HG03565 (cell line): ENCODE results near the gene NOS1AP.

Source experiments
- ATAC-seq: cut with Tn5 transposase; IDR thresholded peaks from one replicate; pipeline ENCODE4 v1.9.1; 2021; ENCODE audit warnings: mild to moderate bottlenecking, moderate library complexity; ENCODE audit not compliant: unreplicated experiment

Gene NOS1AP

DNA sequence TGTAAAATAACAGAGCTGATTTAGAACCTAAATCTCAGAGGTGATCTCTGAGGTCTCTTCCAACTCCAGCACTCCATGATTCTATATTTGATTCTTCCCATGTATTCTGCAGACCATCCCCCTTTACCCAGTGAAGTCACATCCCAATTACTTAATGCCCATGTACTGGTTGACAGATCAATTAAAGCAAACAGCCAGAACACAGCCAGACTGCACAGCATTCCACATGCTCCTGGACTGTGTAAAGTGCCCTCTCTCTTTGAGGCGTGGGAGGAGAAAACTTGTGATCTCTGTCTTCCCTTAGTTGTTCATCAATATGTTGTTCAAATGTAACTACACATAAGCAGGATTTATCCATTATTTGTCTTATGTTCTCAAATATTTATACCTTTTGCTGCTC is 18.1 kb downstream of the NOS1AP start:
- ATAC-seq, result no peak

- ATAC-seq, result no peak
Measured at GRCh38 chr1:162088281-162088969, 18.9 kb downstream of the NOS1AP start.

GRCh38 chr1:162089748-162090147 is 20.3 kb downstream of the NOS1AP start:
- no peak for ATAC-seq

DNA sequence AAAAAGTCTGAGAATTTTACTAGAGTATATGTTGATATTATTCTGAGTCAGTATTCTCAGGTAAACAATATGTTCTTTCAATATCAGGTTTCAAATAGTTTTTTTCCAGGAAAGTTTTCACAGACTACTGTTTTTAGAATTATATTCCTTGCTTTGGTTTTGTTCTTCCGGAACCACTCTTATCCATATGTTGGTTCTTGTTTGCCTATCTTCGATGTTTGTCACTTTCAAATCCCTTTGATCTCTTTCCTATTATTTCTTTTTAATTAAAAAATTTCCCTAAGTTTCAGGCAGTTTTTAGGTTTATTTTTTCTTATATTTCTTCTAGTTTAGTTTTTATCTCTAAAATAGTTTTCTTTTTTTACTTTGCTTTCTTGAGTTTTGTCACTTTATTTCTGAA is 20.9 kb downstream of the NOS1AP start:
- no peak for ATAC-seq

DNA sequence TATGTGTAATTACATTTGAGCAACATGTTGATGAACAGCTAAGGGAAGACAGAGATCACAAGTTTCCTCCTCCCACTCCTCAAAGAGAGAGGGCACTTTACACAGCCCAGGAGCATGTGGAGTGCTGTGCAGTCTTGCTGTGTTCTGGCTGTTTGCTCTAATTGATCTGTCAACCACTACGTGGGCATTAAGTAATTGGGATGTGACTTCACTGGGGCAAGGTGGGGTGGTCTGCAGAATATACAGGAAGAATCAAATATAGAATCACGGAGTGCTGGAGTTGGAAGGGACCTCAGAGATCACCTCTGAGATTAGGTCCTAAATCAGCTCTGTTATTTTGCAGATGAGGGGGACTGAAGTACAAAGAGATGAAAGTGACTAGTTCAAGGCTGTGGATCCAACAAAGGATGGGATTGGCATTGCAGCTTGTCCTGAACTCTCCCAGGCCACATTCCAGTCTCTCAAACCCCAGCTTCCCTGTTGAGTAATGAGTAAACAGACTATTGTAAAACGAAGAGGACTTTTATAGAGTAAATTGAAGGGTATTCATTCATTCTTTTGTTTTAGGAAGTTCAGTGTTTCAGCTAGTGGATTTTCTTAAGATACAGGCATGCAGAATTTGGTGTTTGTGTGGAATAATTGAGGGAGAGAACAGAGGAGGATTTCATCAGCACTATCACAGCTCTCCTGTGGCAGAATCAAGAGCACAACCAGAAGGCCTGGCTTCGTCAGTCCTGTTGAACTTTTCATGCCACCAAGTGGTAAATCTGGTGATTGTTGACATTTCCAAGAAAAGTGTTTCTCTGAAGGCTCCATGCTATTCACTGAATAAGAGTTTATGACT is 22.4 kb downstream of the NOS1AP start:
- ATAC-seq, result no peak

GRCh38 chr1:162093095-162093494 is 23.6 kb downstream of the NOS1AP start:
- no peak for ATAC-seq

GRCh38 chr1:162094271-162094670 is 24.8 kb downstream of the NOS1AP start:
- ATAC-seq, result no peak

GRCh38 chr1:162094723-162095122 is 25.2 kb downstream of the NOS1AP start:
- ATAC-seq, result no peak

DNA sequence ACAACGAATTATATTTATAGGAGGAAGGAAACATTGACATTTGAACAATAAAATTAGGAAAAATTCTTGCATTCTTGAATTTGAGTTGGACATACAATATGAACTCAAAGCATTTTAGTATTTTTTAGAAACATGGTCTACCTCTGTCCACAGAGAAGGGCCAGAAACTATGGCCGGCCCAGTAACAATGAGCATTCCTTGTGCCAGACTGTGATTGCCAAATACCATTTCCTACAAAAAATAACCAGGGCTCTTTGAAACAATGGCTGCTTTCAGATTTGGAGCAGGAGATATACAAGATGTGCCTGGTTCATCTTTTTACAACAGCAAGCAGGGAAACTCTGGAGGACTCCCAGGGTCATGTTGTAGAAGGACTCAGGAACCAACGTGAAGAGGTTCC is 38.4 kb downstream of the NOS1AP start:
- ATAC-seq, result no peak

DNA sequence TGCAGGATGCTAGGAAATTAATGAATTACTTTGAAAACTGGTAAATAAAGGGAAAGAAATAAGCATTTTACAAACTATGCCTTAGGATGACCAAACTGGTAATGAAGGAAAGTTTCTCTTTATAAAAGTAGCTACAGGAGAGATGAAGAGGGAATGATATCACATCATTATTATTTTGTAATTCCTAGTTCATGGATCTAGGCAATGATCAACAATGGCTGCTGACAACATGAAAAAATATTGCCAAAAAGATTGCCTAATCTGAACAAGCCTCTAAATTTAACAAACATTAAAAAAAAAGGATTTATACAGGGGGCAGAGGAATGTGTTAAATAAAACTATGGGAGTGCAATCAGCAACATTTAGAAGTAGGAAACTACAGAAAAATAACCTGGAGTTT is 38.9 kb downstream of the NOS1AP start:
- no peak for ATAC-seq

DNA sequence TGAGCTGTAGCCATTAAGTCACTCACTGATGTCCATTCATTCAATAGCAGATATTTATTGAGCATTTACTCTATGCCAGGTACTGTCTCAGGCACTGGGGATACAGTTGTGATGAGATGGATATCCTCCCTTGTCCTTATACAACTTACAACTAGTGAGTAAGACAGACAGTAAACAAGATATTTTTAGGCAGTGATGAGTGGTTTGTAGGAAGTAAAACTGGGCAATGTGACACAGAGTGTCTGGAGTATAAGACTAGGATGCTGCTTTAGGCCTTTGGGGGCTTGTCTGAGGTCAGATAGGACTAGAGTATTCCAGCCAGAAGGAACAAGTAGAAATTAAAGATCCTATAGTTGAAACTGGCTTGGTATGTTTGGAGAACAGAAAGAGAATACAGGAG is 41.4 kb downstream of the NOS1AP start:
- ATAC-seq, result no peak

- ATAC-seq, result no peak
Measured at GRCh38 chr1:162111572-162111971, 42.1 kb downstream of the NOS1AP start.

DNA sequence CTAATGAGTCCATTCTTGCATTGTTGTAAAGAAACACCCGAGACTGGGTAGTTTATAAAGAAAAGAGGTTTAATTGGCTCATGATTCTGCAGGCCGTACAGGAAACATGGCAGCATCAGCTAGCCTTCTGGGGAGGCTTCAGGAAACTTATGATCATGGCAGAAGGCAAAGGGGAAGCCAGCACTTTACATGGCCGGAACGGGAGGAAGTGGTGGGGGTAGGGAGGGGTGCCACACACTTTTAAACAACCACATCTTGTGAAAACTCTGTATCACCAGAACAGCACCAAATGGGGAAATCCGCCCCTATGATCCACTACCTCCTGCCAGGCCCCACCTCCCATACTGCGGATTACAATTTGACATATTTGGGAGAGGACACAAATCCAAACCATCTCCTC is 43.9 kb downstream of the NOS1AP start:
- no peak for ATAC-seq

GRCh38 chr1:162117039-162117774 is 47.7 kb downstream of the NOS1AP start:
- no peak for ATAC-seq

DNA sequence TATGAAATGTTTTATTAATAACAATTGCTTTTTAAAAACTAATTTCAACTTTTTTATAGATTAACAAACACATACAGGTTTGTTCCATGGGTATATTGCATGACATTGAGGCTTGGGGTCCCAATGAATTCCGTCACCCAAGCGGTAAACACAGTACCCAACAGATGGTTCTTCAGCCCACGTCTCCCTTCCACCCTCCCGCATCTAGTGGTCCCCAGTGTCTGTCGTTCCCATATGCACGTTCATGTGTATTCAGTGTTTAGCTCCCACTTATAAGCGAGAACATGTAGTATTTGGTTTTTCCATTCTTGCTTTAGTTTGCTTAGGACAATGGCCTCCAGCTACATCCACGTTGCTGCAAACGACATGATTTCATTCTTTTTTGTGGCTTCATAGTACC is 48.6 kb downstream of the NOS1AP start:
- ATAC-seq, result no peak

- no peak for ATAC-seq
Measured at GRCh38 chr1:162128693-162129356, 59.3 kb downstream of the NOS1AP start.

DNA sequence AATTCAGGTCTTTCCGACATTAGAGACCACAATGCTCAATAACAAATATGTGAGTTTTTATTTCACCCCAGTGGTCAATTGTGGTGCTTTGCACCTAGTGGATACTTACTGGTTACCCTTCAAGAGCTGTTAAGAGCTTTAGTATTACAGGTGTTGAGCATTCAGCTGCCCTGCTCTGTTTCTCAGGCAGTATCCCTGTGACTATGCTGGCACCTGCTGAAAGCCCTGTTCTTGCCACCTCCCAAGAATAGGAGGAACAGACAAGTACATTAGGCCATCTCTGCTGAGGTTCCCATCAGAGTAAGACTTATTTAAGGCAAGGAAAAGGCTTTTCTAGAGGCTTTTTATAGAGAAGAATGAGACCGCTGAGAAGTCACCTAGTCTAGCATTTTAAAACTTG is 60.8 kb downstream of the NOS1AP start:
- no peak for ATAC-seq

DNA sequence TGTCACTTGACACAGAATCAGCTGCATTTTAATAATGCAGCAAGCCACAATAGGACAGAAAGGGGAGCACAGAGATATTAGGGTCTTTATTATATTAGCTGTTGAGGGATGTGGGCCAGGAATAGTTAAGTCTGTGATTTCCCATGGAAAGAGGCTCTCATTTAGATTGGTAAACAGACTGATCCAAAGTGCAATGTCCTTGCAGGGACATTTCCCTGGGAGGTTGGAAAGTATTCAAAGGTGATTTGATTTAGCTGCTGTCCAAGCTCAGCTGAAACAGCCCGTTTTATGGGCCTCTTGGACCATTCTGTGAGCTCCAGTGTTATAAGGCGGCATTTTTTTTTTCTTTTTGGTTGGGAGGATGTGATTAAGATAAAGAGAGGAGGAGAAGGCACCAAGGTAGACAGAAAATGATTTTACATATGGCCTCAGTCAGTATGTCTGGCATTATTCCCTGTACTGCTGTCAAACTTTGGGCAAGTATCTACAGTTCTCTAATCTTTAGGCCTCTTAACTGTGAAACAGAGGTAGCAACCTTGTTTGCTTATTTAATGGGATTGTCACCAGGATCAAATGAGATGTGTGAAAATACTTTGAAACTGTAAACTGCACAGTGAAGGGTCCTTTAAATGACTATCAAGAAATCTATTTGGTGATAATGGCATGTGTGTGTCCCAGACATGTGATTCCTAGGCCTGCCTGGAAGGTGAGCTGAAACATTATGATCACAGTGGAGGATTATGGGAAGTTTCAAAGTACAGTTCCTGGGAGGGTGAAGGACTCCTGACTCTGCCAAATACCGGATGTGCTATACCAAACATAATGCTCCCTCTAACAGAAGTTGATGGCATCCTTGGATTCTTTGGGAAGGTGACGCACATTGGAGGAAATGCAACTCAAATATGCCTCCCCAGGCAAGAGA is 62.2 kb downstream of the NOS1AP start:
- ATAC-seq, result no peak

GRCh38 chr1:162133566-162133965 is 64.1 kb downstream of the NOS1AP start:
- no peak for ATAC-seq

- no peak for ATAC-seq
Measured at GRCh38 chr1:162134646-162135045, 65.2 kb downstream of the NOS1AP start.
